K562 (cell line): Measurements from ENCODE around the gene DMBT1. TPM values are rescaled to one million over a fixed set of nuclear protein-coding genes. Genes with fewer than 3 reads are reported as not detected.

Source experiments
- ATAC-seq: fragments of 200-7000 bp; cut with Tn5 transposase; 3 replicates; pipeline ENCODE4 v1.9.1; 2020; ENCODE audit warnings: moderate library complexity
- BruUV-seq: library from RNA; stranded (reverse); fragments of 400-500 nt; replicated peaks from 2 replicates; lab custom pipeline; 2021; lab: Mats Ljungman, UMichigan
- CTCF ChIA-PET: fragments of 300-600 bp; formaldehyde crosslinking; extraction: SDS; loops from one replicate; lab custom pipeline; 2021; ENCODE audit warnings: low intra/inter-chr PET ratio; lab: Yijun Ruan, JAX
- POLR2A ChIA-PET: fragments of 300-600, 350-650 bp; sonication (Branson Sonifier 250); formaldehyde crosslinking; extraction: SDS; loops from one replicate; lab custom pipeline; 2021; ENCODE audit warnings: antibody characterized with exemption, inconsistent platforms; lab: Yijun Ruan, JAX
- DNase-seq, 4 experiments: peaks; one replicate each; pipeline versions ENCODE4 v3.0.0 to v3.0.0-alpha.2; 2011 to 2018; ENCODE audit warnings: low spot score in 3 of 4, mixed read lengths in 3 of 4; ENCODE audit errors: extremely low read depth in 1 of 4
- FAIRE-seq: peaks from 2 replicates; lab custom pipeline; 2011; peaks lifted over from hg19 to GRCh38; lab: Jason Lieb, UNC
- H2AFZ ChIP-seq: 2 replicates; pipeline ENCODE4 v1.6.0; 2011; ENCODE audit warnings: low read depth, low read length, control low read depth, inconsistent platforms
- H3K27ac ChIP-seq: fragments of 200-600 bp; 3 replicates; pipeline ENCODE4 v1.8.0; 2011; ENCODE audit warnings: low read depth, mild to moderate bottlenecking, control low read depth, inconsistent platforms, low read length, moderate library complexity, mixed read lengths; ENCODE audit errors: extremely low read depth
- H3K27me3 ChIP-seq, 2 experiments: fragments of 300-600 bp in 1 of 2; 2 replicates in 1 of 2; 3 replicates in 1 of 2; pipeline versions ENCODE4 v1.6.0 to v1.8.0; 2011; ENCODE audit warnings: inconsistent platforms in 2 of 2, low read length in 2 of 2, mild to moderate bottlenecking in 1 of 2, mixed read lengths in 1 of 2, moderate library complexity in 1 of 2; ENCODE audit not compliant: control insufficient read depth in 2 of 2, insufficient read depth in 2 of 2
- H3K36me3 ChIP-seq: fragments of 300-600 bp; 3 replicates; pipeline ENCODE4 v1.8.0; 2011; ENCODE audit warnings: mild to moderate bottlenecking, low read length, inconsistent platforms; ENCODE audit not compliant: control insufficient read depth, insufficient read depth
- H3K4me1 ChIP-seq, 2 experiments: fragments of 200-600 bp in 1 of 2; replicated peaks in 1 of 2; 2 replicates in 1 of 2; 3 replicates in 1 of 2; pipeline versions ENCODE4 v1.5.1 to v1.8.0; 2011; ENCODE audit warnings: inconsistent platforms in 2 of 2, low read length in 2 of 2, mild to moderate bottlenecking in 1 of 2, mixed read lengths in 1 of 2, moderate library complexity in 1 of 2; ENCODE audit not compliant: control insufficient read depth in 2 of 2, insufficient read depth in 2 of 2
- H3K4me2 ChIP-seq: 2 replicates; pipeline ENCODE4 v1.6.1; 2011; ENCODE audit warnings: low read length, control low read depth, inconsistent platforms, mixed read lengths; ENCODE audit not compliant: insufficient read depth
- H3K4me3 ChIP-seq: fragments of 200-600 bp; sonication (generic), shearing (Covaris generic); 2 replicates; pipeline ENCODE4 v1.5.1; 2016; ENCODE audit warnings: control low read depth, inconsistent platforms
- H3K79me2 ChIP-seq: fragments of 200-600 bp; 3 replicates; pipeline ENCODE4 v1.8.0; 2011; ENCODE audit warnings: low read length, inconsistent platforms; ENCODE audit not compliant: control insufficient read depth, insufficient read depth
- H3K9ac ChIP-seq, 2 experiments: 2 replicates each; pipeline versions ENCODE4 v1.6.0 to v1.6.1; 2011; ENCODE audit warnings: low read depth in 2 of 2, low read length in 2 of 2, control low read depth in 1 of 2, inconsistent platforms in 1 of 2, mild to moderate bottlenecking in 1 of 2, mixed read lengths in 1 of 2; ENCODE audit not compliant: insufficient read depth in 1 of 2
- H3K9me1 ChIP-seq: one replicate; pipeline ENCODE4 v1.6.0; 2011; ENCODE audit warnings: inconsistent platforms, mild to moderate bottlenecking, low read length, moderate library complexity; ENCODE audit not compliant: control insufficient read depth, insufficient read depth
- H3K9me3 ChIP-seq: replicated peaks from 2 replicates; pipeline ENCODE4 v1.5.1; 2011; ENCODE audit warnings: low read depth, low read length, inconsistent platforms; ENCODE audit not compliant: control insufficient read depth, insufficient read depth
- H4K20me1 ChIP-seq: replicated peaks from 2 replicates; pipeline ENCODE4 v1.6.1; 2011; ENCODE audit warnings: low read length, inconsistent platforms, mixed read lengths; ENCODE audit not compliant: control insufficient read depth, insufficient read depth
- ATF3 ChIP-seq, 2 experiments: fragments of 450-650 bp in 1 of 2; sonication (generic) in 1 of 2; formaldehyde crosslinking in 1 of 2; IDR thresholded peaks in 1 of 2; conservative IDR thresholded peaks in 1 of 2; 2 replicates each; pipeline versions ENCODE4 v1.6.1 to v1.8.1; 2016 to 2023; ENCODE audit warnings: mild to moderate bottlenecking in 2 of 2, moderate library complexity in 2 of 2, inconsistent platforms in 1 of 2, missing genetic modification reagents in 1 of 2
- DLX4 ChIP-seq: fragments of 250-450 bp; sonication (Bioruptor Pico); IDR thresholded peaks from 2 replicates; pipeline ENCODE4 v1.6.1; 2021; ENCODE audit warnings: mild to moderate bottlenecking
- E2F8 ChIP-seq: fragments of 450-650 bp; IDR thresholded peaks from 2 replicates; pipeline ENCODE4 v1.7.1; 2018; ENCODE audit warnings: mild to moderate bottlenecking, low read depth; ENCODE audit not compliant: partially characterized antibody
- JUNB ChIP-seq: fragments of 450-650 bp; formaldehyde crosslinking; conservative IDR thresholded peaks from 2 replicates; pipeline ENCODE4 v1.4.0; 2020; ENCODE audit warnings: mild to moderate bottlenecking
- NFXL1 ChIP-seq: fragments of 450-650 bp; formaldehyde crosslinking; IDR thresholded peaks from 2 replicates; pipeline ENCODE4 v1.4.0; 2021; ENCODE audit warnings: mild to moderate bottlenecking
- SMARCA4 ChIP-seq: fragments of 450-650 bp; IDR thresholded peaks from 2 replicates; pipeline ENCODE4 v1.6.1; 2016
- XRCC4 ChIP-seq: IDR thresholded peaks from one replicate; pipeline ENCODE4 v1.6.1; 2011; ENCODE audit not compliant: insufficient read depth, insufficient read length; ENCODE audit errors: extremely low read depth
- ZKSCAN8 ChIP-seq: fragments of 200-800 bp; sonication (Bioruptor generic); IDR thresholded peaks from 2 replicates; pipeline ENCODE4 v1.6.1; 2016; ENCODE audit warnings: missing genetic modification characterization, missing compliant biosample characterization
- ZNF133 ChIP-seq: fragments of 250-450 bp; sonication (Bioruptor Pico); IDR thresholded peaks from 2 replicates; pipeline ENCODE4 v1.4.0; 2020; ENCODE audit warnings: mild to moderate bottlenecking
- ZNF280A ChIP-seq: fragments of 450-650 bp; IDR thresholded peaks from 2 replicates; pipeline ENCODE4 v1.6.1; 2018; ENCODE audit warnings: mild to moderate bottlenecking, low read depth; ENCODE audit not compliant: partially characterized antibody
- ZNF398 ChIP-seq: fragments of 250-450 bp; sonication (Bioruptor Pico); IDR thresholded peaks from 2 replicates; pipeline ENCODE4 v1.8.0; 2021; ENCODE audit warnings: moderate library complexity, mild to moderate bottlenecking, inconsistent platforms
- ZNF79 ChIP-seq: fragments of 250-450 bp; sonication (Bioruptor Pico); IDR thresholded peaks from 2 replicates; pipeline ENCODE4 v1.4.0; 2020; ENCODE audit warnings: low read depth, mild to moderate bottlenecking, moderate library complexity
- WGBS: fragments of 100-300 bp; shearing (Covaris generic); methylation state at CpG from one replicate; pipeline ENCODE4 v1.1.6; 2016; ENCODE audit warnings: low coverage, mixed read lengths; ENCODE audit not compliant: insufficient coverage; ENCODE audit errors: missing lambda C conversion rate; 5-methylcytosine and 5-hydroxymethylcytosine counted together
- in situ Hi-C: fragments of 300-500 bp; cut with MboI; formaldehyde crosslinking; loops from 4 replicates; pipeline ENCODE4 v1.15.0; 2018; ENCODE audit warnings: inconsistent platforms, mixed read lengths
- intact Hi-C: fragments of 100-400 bp; cut with micrococcal nuclease; formaldehyde crosslinking; loops from 2 replicates; pipeline ENCODE4 v1.14.2; 2022
- polyA plus RNA-seq, 8 experiments: library from polyadenylated mRNA; depleted of rRNA in 4 of 8; stranded (reverse) in 5 of 8; unstranded in 3 of 8; fragments of >200 nt; fragmentation: Nextera tagmentation in 2 of 8; fragmentation: Illumina TruSeq in 1 of 8; extraction: Ambion mirVana in 2 of 8; extraction: Trizol in 1 of 8; gene quantifications; 2 replicates each; pipeline versions ENCODE4 v1.2.1 to v1.2.3, GENCODE V29; 2011 to 2014; ENCODE audit warnings: inconsistent platforms in 1 of 8, missing spikeins in 1 of 8
- total RNA-seq, 7 experiments: library from RNA; depleted of rRNA in 6 of 7; stranded (reverse); fragments of >200 nt in 6 of 7; fragmentation: Illumina TruSeq in 2 of 7; extraction: Trizol in 2 of 7; gene quantifications; 2 replicates each; pipeline versions ENCODE4 v1.2.1 to v1.2.3, GENCODE V29; 2011 to 2021; ENCODE audit warnings: low replicate concordance in 1 of 7

The DMBT1 gene
- total and polyA plus RNA-seq, 9 of the 15 experiments (the other 6 are each of a cell fraction or from before 2014, with no cell fraction given) = 0.01 to 0.07 TPM; not detected in 7

- TF ChIP-seq NFXL1 (CRISPR knock-in tag) (no peak), ATF3 (IDR thresholded peaks at IDR 0.05) (no peak), ATF3 (CRISPR knock-in tag; conservative IDR thresholded peaks at IDR 0.05) (no peak), ZNF79 (no peak)
Measured at GRCh38 chr10:122548407-122549085, 12.0 kb upstream of the DMBT1 start (continued).

- POLR2A ChIA-PET = no interaction called here
- DNase-seq (no peak), ATAC-seq (no peak), FAIRE-seq (no peak)
- H3K9me1 ChIP-seq = no peaks in the 10 kb centered on the region
- TF ChIP-seq ZKSCAN8 (CRISPR knock-in tag) = no peak
- no peak for TF ChIP-seq DLX4 (CRISPR knock-in tag)
- no peak for TF ChIP-seq SMARCA4
- TF ChIP-seq JUNB = no peak
- no peak for TF ChIP-seq E2F8
- TF ChIP-seq ZNF398 (CRISPR knock-in tag) = no peak
- TF ChIP-seq ZNF280A = no peak
- no peak for TF ChIP-seq XRCC4
- TF ChIP-seq ZNF133 (CRISPR knock-in tag) = no peak
- no peaks in the 10 kb centered on the region for H4K20me1 ChIP-seq
- intact Hi-C loops = no loop called here
- CTCF ChIA-PET = no interaction called here
- no peak overlapping the region for H3K4me2 ChIP-seq
- WGBS = 0% methylated on average over 2 of the region's 2 CpGs
- H3K79me2 ChIP-seq = no peaks in the 10 kb centered on the region
- no peaks in the 10 kb centered on the region for H3K36me3 ChIP-seq
- no peaks in the 10 kb centered on the region for H3K4me1 ChIP-seq
- in situ Hi-C loops = no loop called here
- no peak overlapping the region for H3K9ac ChIP-seq
- no peak overlapping the region for H3K4me3 ChIP-seq
- H3K9me3 ChIP-seq = no peaks in the 10 kb centered on the region
- H3K27ac ChIP-seq = no peak overlapping the region
- no peak overlapping the region for H2AFZ ChIP-seq
- H3K27me3 ChIP-seq = peaks cover 0 to 7% of the 10 kb centered on the region in 2 experiments; a peak in 1 of 5 replicates
- no TSS peak for BruUV-seq
Measured at GRCh38 chr10:122549636-122550035, 10.9 kb upstream of the DMBT1 start.
